Measurements from ENCODE around the gene CFAP20DC. TPM values are rescaled to one million over a fixed set of nuclear protein-coding genes. Genes with fewer than 3 reads are reported as not detected.

Gene CFAP20DC
- total and polyA plus RNA-seq, 10 of the 15 experiments (the other 5 are each of a cell fraction or from before 2014, with no cell fraction given) = 0.53 to 11.6 (median 2.0) TPM

- intact Hi-C loops (cut with micrococcal nuclease; ENCODE audit: unreplicated experiment) = no loop called here
- SMC1A ChIA-PET (ENCODE audit: uncharacterized antibody, unreplicated experiment) = interaction anchor here (2.1 kb wide), 1 partner anchor 10 kb away, joined by 5 read pairs; no protein-coding TSS in a partner anchor
- no peak overlapping the region for H3K9ac ChIP-seq (ENCODE audit: control insufficient read depth, insufficient read depth, low read length)
- H3K79me2 ChIP-seq (ENCODE audit: control insufficient read depth, insufficient read depth, low read length) = no peaks in the 10 kb centered on the region
- CTCF ChIA-PET = no interaction called here
- DNase-seq (ENCODE audit: low read depth, low spot score) = no peak
- no peaks in the 10 kb centered on the region for H3K36me3 ChIP-seq (ENCODE audit: control insufficient read depth in 2 of 2, insufficient read depth in 2 of 2, low read length in 1 of 2)
- H3K27ac ChIP-seq (ENCODE audit: control insufficient read depth, insufficient read depth) = no peak overlapping the region
- TF ChIP-seq JUND (IDR thresholded peaks at IDR 0.05; ENCODE audit: low read depth, low read length) (no peak), CUX1 (IDR thresholded peaks at IDR 0.05; ENCODE audit: insufficient replicate concordance, low read depth, low read length) (no peak), ATF2 (IDR thresholded peaks at IDR 0.05; ENCODE audit: low read length) (no peak), FOXM1 (IDR thresholded peaks at IDR 0.05; ENCODE audit: low read depth, low read length) (no peak), ZBTB11 (CRISPR knock-in tag; IDR thresholded peaks at IDR 0.05) (no peak)
- no peak overlapping the region for H3K4me3 ChIP-seq
- no peaks in the 10 kb centered on the region for H4K20me1 ChIP-seq (ENCODE audit: control insufficient read depth, insufficient read depth)
- H3K4me1 ChIP-seq (ENCODE audit: control insufficient read depth, insufficient read depth, low read length) = no peaks in the 10 kb centered on the region
- RAD21 ChIA-PET (ENCODE audit: unreplicated experiment) = no interaction called here
- H3K4me2 ChIP-seq (ENCODE audit: control insufficient read depth, insufficient read depth) = no peak overlapping the region
- in situ Hi-C loops (cut with MboI) = no loop called here
- no peaks in the 10 kb centered on the region for H3K27me3 ChIP-seq (replicated peaks in 1 of 2; ENCODE audit: control insufficient read depth in 2 of 2, insufficient read depth in 2 of 2, low read length in 1 of 2)
- FAIRE-seq = no peak
- POLR2A ChIA-PET = no interaction called here
- H2AFZ ChIP-seq (ENCODE audit: control insufficient read depth, low read depth, low read length) = no peak overlapping the region
- WGBS (ENCODE audit: insufficient coverage, insufficient replicate concordance, low lambda C conversion rate, missing lambda C conversion rate) = 7% methylated on average over 3 of the region's 3 CpGs
- no peak for ATAC-seq
- no peaks in the 10 kb centered on the region for H3K9me3 ChIP-seq (replicated peaks; ENCODE audit: control insufficient read depth, insufficient read depth, low read length)
- BruUV-seq (replicated peaks) = no TSS peak
Measured at GRCh38 chr3:58720526-58720925, 329.3 kb downstream of the CFAP20DC start.
